ENCODE data around the gene IFITM10. TPM values are rescaled to one million over a fixed set of nuclear protein-coding genes. Genes with fewer than 3 reads are reported as not detected.

IFITM10 gene
- total RNA-seq, 1 donor, result 18.1 TPM

DNA sequence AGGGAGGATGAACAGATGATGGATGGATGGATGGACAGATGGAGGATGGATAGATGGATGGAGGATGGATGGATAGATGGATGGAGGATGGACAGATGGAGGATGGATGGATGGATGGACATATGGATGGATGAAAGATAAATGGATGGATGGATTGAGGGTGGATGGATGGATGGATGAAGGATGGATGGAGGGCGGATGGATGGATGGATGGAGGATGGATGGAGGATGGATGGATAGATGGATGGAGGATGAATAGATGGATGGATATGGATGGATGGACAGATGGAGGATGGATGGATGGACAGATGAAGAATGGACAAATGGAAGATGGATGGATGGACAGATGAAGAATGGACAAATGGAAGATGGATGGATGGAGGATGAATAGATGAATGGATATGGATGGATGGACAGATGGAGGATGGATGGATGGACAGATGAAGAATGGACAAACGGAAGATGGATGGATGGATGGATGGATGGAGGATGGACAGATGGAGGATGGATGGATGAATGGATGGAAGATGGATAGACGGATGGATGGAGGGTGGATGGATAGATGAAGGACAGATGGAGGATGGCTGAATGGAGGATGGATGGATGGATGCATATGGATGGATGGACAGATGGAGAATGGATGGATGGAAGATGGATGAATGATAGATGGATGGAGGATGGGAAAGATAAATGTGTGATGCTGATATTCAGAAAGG, 7.4 kb downstream of the IFITM10 start:
- H3K4me3 ChIP-seq (ENCODE audit: insufficient read depth, low read length), result no peak overlapping the region
- peaks cover 17% of the 10 kb centered on the region for H3K79me2 ChIP-seq (ENCODE audit: insufficient read depth, low read length)
- no peak overlapping the region for H3K27ac ChIP-seq (ENCODE audit: low read depth, low read length)
- H3K4me2 ChIP-seq (ENCODE audit: insufficient read depth, low read length), result no peak overlapping the region
- H3K9me3 ChIP-seq (ENCODE audit: low read depth, low read length), result no peaks in the 10 kb centered on the region
- H4K20me1 ChIP-seq (ENCODE audit: insufficient read depth, low read length), result peaks cover 72% of the 10 kb centered on the region
- TF ChIP-seq, protein P1, sequence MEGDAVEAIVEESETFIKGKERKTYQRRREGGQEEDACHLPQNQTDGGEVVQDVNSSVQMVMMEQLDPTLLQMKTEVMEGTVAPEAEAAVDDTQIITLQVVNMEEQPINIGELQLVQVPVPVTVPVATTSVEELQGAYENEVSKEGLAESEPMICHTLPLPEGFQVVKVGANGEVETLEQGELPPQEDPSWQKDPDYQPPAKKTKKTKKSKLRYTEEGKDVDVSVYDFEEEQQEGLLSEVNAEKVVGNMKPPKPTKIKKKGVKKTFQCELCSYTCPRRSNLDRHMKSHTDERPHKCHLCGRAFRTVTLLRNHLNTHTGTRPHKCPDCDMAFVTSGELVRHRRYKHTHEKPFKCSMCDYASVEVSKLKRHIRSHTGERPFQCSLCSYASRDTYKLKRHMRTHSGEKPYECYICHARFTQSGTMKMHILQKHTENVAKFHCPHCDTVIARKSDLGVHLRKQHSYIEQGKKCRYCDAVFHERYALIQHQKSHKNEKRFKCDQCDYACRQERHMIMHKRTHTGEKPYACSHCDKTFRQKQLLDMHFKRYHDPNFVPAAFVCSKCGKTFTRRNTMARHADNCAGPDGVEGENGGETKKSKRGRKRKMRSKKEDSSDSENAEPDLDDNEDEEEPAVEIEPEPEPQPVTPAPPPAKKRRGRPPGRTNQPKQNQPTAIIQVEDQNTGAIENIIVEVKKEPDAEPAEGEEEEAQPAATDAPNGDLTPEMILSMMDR (IDR thresholded peaks at IDR 0.05; ENCODE audit: extremely low read depth, low read depth, low read length), result no peak
- peaks cover 17% of the 10 kb centered on the region for H3K4me1 ChIP-seq (ENCODE audit: insufficient read depth, low read length)
- H2AFZ ChIP-seq (ENCODE audit: low read length), result no peak overlapping the region
- peaks cover 24% of the 10 kb centered on the region for H3K36me3 ChIP-seq (ENCODE audit: insufficient read depth, low read length)
- DNase-seq (ENCODE audit: insufficient read length, low spot score, missing footprints), result no peak
- no peaks in the 10 kb centered on the region for H3K27me3 ChIP-seq (ENCODE audit: insufficient read depth, low read length)

DNA sequence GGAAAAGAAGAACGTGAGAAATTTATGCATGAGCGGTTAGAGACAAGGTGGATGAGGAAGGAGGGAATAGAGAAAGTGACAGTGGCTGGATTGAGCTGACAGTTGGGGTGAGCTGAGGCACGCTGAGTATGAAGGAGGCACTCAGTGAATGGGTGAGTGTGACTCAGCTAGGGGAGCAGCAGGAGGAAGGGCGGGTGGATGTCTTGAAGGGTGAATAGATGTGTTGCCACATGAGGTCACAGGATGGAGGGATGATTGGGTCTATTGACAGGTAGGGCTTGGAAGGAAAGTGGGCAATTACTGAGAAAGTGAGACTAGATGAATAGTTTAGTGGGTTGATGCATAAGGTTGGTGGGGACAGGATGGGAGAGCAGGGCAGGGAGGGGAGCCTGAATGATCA, 8.0 kb downstream of the IFITM10 start:
- Histone ChIP-seq H3K27ac (ENCODE audit: low read depth, low read length) (no peak overlapping the region), H3K4me2 (ENCODE audit: insufficient read depth, low read length) (no peak overlapping the region), H2AFZ (ENCODE audit: low read length) (no peak overlapping the region), H3K27me3 (ENCODE audit: insufficient read depth, low read length) (no peaks in the 10 kb centered on the region), H3K4me1 (ENCODE audit: insufficient read depth, low read length) (peaks cover 12% of the 10 kb centered on the region), H3K36me3 (ENCODE audit: insufficient read depth, low read length) (peaks cover 23% of the 10 kb centered on the region), H3K4me3 (ENCODE audit: insufficient read depth, low read length) (no peak overlapping the region), H3K79me2 (ENCODE audit: insufficient read depth, low read length) (peaks cover 10% of the 10 kb centered on the region), H3K9me3 (ENCODE audit: low read depth, low read length) (peaks cover 2% of the 10 kb centered on the region), H4K20me1 (ENCODE audit: insufficient read depth, low read length) (peaks cover 65% of the 10 kb centered on the region)
- TF ChIP-seq, protein P1 (IDR thresholded peaks at IDR 0.05; ENCODE audit: extremely low read depth, low read depth, low read length), result no peak
- no peak for DNase-seq (ENCODE audit: insufficient read length, low spot score, missing footprints)

DNA sequence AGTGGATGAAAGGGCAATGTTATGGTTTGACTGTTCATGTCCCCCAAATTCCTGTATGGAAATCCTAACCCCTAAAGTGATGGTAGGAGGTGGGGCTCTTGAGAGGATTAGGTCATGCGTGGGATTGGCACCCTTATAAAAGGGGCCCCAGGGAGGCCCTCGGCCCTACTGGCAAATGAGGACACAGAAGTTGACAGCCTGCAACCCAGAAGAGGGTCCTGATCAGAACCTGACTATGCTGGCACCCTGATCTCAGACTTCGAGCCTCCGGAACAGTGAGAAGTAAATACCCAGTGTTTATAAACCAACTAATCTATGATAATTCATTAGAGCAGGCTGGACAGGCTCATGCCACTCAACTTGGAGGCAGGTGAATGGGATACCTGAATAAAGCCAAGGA, 8.7 kb downstream of the IFITM10 start:
- no peak for DNase-seq (ENCODE audit: insufficient read length, low spot score, missing footprints)
- no peak overlapping the region for H2AFZ ChIP-seq (ENCODE audit: low read length)
- peaks cover 19% of the 10 kb centered on the region for H3K36me3 ChIP-seq (ENCODE audit: insufficient read depth, low read length)
- no peak overlapping the region for H3K4me2 ChIP-seq (ENCODE audit: insufficient read depth, low read length)
- peaks cover 4% of the 10 kb centered on the region for H3K9me3 ChIP-seq (ENCODE audit: low read depth, low read length)
- no peak overlapping the region for H3K27ac ChIP-seq (ENCODE audit: low read depth, low read length)
- H4K20me1 ChIP-seq (ENCODE audit: insufficient read depth, low read length), result peaks cover 60% of the 10 kb centered on the region
- no peaks in the 10 kb centered on the region for H3K27me3 ChIP-seq (ENCODE audit: insufficient read depth, low read length)
- peaks cover 7% of the 10 kb centered on the region for H3K4me1 ChIP-seq (ENCODE audit: insufficient read depth, low read length)
- TF ChIP-seq, protein P1 (IDR thresholded peaks at IDR 0.05; ENCODE audit: extremely low read depth, low read depth, low read length), result no peak
- H3K4me3 ChIP-seq (ENCODE audit: insufficient read depth, low read length), result no peak overlapping the region
- peaks cover 6% of the 10 kb centered on the region for H3K79me2 ChIP-seq (ENCODE audit: insufficient read depth, low read length)

DNA sequence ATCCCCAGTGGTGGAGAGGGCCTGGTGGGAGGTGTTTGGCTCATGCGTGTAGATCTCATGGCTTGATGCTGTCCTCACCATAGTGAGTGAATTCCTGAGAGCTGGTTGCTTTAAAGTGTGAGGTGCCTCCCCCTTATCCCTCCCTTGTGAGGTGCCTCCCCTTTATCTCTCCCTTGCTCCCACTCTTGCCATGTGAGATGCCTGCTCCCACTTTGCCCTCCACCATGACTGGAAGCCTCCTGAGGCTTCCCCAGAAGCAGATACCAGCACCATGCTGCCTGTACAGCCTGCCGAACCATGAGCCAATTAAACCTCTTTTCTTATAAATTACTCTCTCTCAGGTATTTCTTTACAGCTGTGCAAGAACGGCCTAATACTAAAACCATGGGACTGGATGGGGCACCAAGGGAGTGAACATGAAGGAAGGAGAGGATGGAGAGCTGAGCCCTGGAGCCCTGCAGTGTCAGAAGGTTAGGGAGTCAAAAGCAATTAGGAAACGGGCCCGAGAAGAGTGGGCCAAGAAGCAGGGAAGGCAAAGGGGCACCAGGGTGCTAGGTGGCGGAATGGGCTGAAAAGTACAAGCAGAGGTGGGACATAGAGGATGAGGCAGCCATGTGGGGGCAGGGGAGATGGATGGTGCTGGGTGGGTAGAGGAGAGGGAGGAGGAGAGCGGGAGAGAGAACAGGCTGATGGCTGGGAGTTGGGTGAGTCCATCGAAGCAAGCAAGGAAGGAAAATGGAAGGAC, 9.4 kb downstream of the IFITM10 start:
- H3K4me3 ChIP-seq (ENCODE audit: insufficient read depth, low read length), result no peak overlapping the region
- peaks cover 11% of the 10 kb centered on the region for H3K36me3 ChIP-seq (ENCODE audit: insufficient read depth, low read length)
- TF ChIP-seq, protein P1 (IDR thresholded peaks at IDR 0.05; ENCODE audit: extremely low read depth, low read depth, low read length), result no peak
- no peaks in the 10 kb centered on the region for H3K4me1 ChIP-seq (ENCODE audit: insufficient read depth, low read length)
- no peak overlapping the region for H3K27ac ChIP-seq (ENCODE audit: low read depth, low read length)
- DNase-seq (ENCODE audit: insufficient read length, low spot score, missing footprints), result no peak
- H4K20me1 ChIP-seq (ENCODE audit: insufficient read depth, low read length), result peaks cover 52% of the 10 kb centered on the region
- H3K4me2 ChIP-seq (ENCODE audit: insufficient read depth, low read length), result no peak overlapping the region
- no peaks in the 10 kb centered on the region for H3K27me3 ChIP-seq (ENCODE audit: insufficient read depth, low read length)
- no peak overlapping the region for H2AFZ ChIP-seq (ENCODE audit: low read length)
- peaks cover 1% of the 10 kb centered on the region for H3K79me2 ChIP-seq (ENCODE audit: insufficient read depth, low read length)
- peaks cover 4% of the 10 kb centered on the region for H3K9me3 ChIP-seq (ENCODE audit: low read depth, low read length)
